GM23248 (cell line): ENCODE results near the gene ANAPC2.

Experiments used
- EZH2 ChIP-seq: fragments of 200-600 bp; sonication (generic); IDR thresholded peaks from 2 replicates; pipeline ENCODE4 v1.6.1; 2018; ENCODE audit warnings: antibody characterized with exemption, mild to moderate bottlenecking; ENCODE audit not compliant: insufficient read depth, poor library complexity, severe bottlenecking
- EZH2phosphoT487 ChIP-seq: fragments of 200-600 bp; sonication (generic); IDR thresholded peaks from 2 replicates; pipeline ENCODE4 v1.6.1; 2018; ENCODE audit warnings: antibody characterized with exemption, moderate library complexity, mild to moderate bottlenecking, low read depth; ENCODE audit not compliant: insufficient read depth

GRCh38 chr9:137174722-137175293 is 13.6 kb downstream of the ANAPC2 start:
- no peak for TF ChIP-seq EZH2
- TF ChIP-seq EZH2phosphoT487, result no peak
